Fibroblast of lung (primary cell): ENCODE data around the gene ANKS1B. TPM values are rescaled to one million over a fixed set of nuclear protein-coding genes. Genes with fewer than 3 reads are reported as not detected.

Source experiments
- DNase-seq, 2 donors: peaks; one replicate each; pipeline versions ENCODE4 v3.0.0 to v3.0.0-alpha.2; 2010; ENCODE audit warnings: low read depth in 2 of 2
- H2AFZ ChIP-seq: 2 replicates; pipeline ENCODE4 v1.5.1; 2012; ENCODE audit warnings: low read length, control low read depth, inconsistent platforms
- H3K27ac ChIP-seq: 2 replicates; pipeline ENCODE4 v1.5.1; 2011; ENCODE audit warnings: low read length, control low read depth; ENCODE audit not compliant: insufficient read depth
- H3K27me3 ChIP-seq: 2 replicates; pipeline ENCODE4 v1.5.1; 2011; ENCODE audit warnings: mild to moderate bottlenecking, low read length; ENCODE audit not compliant: control insufficient read depth, insufficient read depth
- H3K36me3 ChIP-seq: 2 replicates; pipeline ENCODE4 v1.5.1; 2011; ENCODE audit warnings: low read length; ENCODE audit not compliant: control insufficient read depth, insufficient read depth
- H3K4me1 ChIP-seq: 2 replicates; pipeline ENCODE4 v1.5.1; 2011; ENCODE audit warnings: low read length; ENCODE audit not compliant: control insufficient read depth, insufficient read depth; ENCODE audit errors: extremely low read depth
- H3K4me2 ChIP-seq: 2 replicates; pipeline ENCODE4 v1.5.1; 2011; ENCODE audit warnings: low read length, control low read depth; ENCODE audit not compliant: insufficient read depth; ENCODE audit errors: extremely low read depth
- H3K4me3 ChIP-seq, 4 experiments: fragments of 200-600 bp in 1 of 4; sonication (generic) in 1 of 4; replicated peaks in 1 of 4; 2 replicates each; pipeline ENCODE4 v1.5.1; 2011 to 2016; ENCODE audit warnings: low read length in 4 of 4, low read depth in 3 of 4, mild to moderate bottlenecking in 3 of 4, control low read depth in 2 of 4, inconsistent platforms in 1 of 4, mixed read lengths in 1 of 4; ENCODE audit not compliant: insufficient read depth in 1 of 4; ENCODE audit errors: control extremely low read depth in 1 of 4
- H3K79me2 ChIP-seq: 2 replicates; pipeline ENCODE4 v1.5.1; 2012; ENCODE audit warnings: mild to moderate bottlenecking, low read length, inconsistent platforms; ENCODE audit not compliant: control insufficient read depth, insufficient read depth
- H3K9ac ChIP-seq: 2 replicates; pipeline ENCODE4 v1.5.1; 2011; ENCODE audit warnings: mild to moderate bottlenecking, low read length, control low read depth; ENCODE audit not compliant: insufficient read depth
- H3K9me3 ChIP-seq: 2 replicates; pipeline ENCODE4 v1.5.1; 2012; ENCODE audit warnings: low read depth, low read length; ENCODE audit not compliant: control insufficient read depth, insufficient read depth
- H4K20me1 ChIP-seq: 2 replicates; pipeline ENCODE4 v1.5.1; 2011; ENCODE audit warnings: low read length; ENCODE audit not compliant: control insufficient read depth, insufficient read depth; ENCODE audit errors: extremely low read depth
- CTCF ChIP-seq, 2 donors: IDR thresholded peaks in 1 of 2; conservative IDR thresholded peaks in 1 of 2; 1 replicate in 1 of 2; 2 replicates in 1 of 2; pipeline ENCODE4 v1.5.1; 2011 to 2012; ENCODE audit warnings: low read length in 2 of 2, control low read depth in 1 of 2, inconsistent platforms in 1 of 2, low read depth in 1 of 2, mild to moderate bottlenecking in 1 of 2
- EZH2 ChIP-seq: IDR thresholded peaks from 2 replicates; pipeline ENCODE4 v1.5.1; 2012; ENCODE audit warnings: low read length, control low read depth, mild to moderate bottlenecking; ENCODE audit errors: missing control alignments
- polyA plus RNA-seq, 2 donors: library from polyadenylated mRNA; depleted of rRNA in 1 of 2; stranded (reverse) in 1 of 2; unstranded in 1 of 2; fragments of >200 nt; gene quantifications; 2 replicates each; pipeline ENCODE4 v1.2.1, GENCODE V29; 2011 to 2012; ENCODE audit warnings: missing spikeins in 1 of 2
- total RNA-seq: library from RNA; depleted of rRNA; stranded (reverse); fragments of >200 nt; gene quantifications from 2 replicates; pipeline ENCODE4 v1.2.1, GENCODE V29; 2014

ANKS1B gene
- total and polyA plus RNA-seq, 2 donors (not counting 1 experiment from before 2014, with no cell fraction given), result 0.11 to 0.83 TPM

- Histone ChIP-seq H4K20me1 (no peaks in the 10 kb centered on the region), H3K9me3 (no peaks in the 10 kb centered on the region), H3K36me3 (no peaks in the 10 kb centered on the region), H3K27ac (no peak overlapping the region), H3K4me3 (no peak overlapping the region), H3K4me2 (no peak overlapping the region), H3K27me3 (no peaks in the 10 kb centered on the region), H2AFZ (no peak overlapping the region), H3K4me1 (no peaks in the 10 kb centered on the region), H3K9ac (no peak overlapping the region), H3K79me2 (no peaks in the 10 kb centered on the region)
- TF ChIP-seq CTCF (conservative IDR thresholded peaks at IDR 0.05 in 1 of 2, IDR thresholded peaks at IDR 0.05 in 1 of 2; ENCODE audit: low read depth in 1 of 2, low read length in 2 of 2), result no peak
- DNase-seq, result peak in 1 of 2 donors; percentile 9
Measured at GRCh38 chr12:99454539-99455172, 530.1 kb downstream of the ANKS1B start.

GRCh38 chr12:99453836-99454538 lies 530.7 kb downstream of the ANKS1B start:
- TF ChIP-seq CTCF (conservative IDR thresholded peaks at IDR 0.05 in 1 of 2, IDR thresholded peaks at IDR 0.05 in 1 of 2; ENCODE audit: low read depth in 1 of 2, low read length in 2 of 2) (no peak), EZH2 (no peak)
- no peak overlapping the region for H3K4me2 ChIP-seq
- no peaks in the 10 kb centered on the region for H3K36me3 ChIP-seq
- no peaks in the 10 kb centered on the region for H3K79me2 ChIP-seq
- H3K27me3 ChIP-seq, result no peaks in the 10 kb centered on the region
- no peak overlapping the region for H2AFZ ChIP-seq
- DNase-seq, result peak in 1 of 2 donors; percentile 40
- H3K9ac ChIP-seq, result no peak overlapping the region
- H4K20me1 ChIP-seq, result no peaks in the 10 kb centered on the region
- no peaks in the 10 kb centered on the region for H3K4me1 ChIP-seq
- H3K4me3 ChIP-seq, result no peak overlapping the region
- H3K27ac ChIP-seq, result no peak overlapping the region
- no peaks in the 10 kb centered on the region for H3K9me3 ChIP-seq

- no peaks in the 10 kb centered on the region for H3K36me3 ChIP-seq
- TF ChIP-seq CTCF (conservative IDR thresholded peaks at IDR 0.05 in 1 of 2, IDR thresholded peaks at IDR 0.05 in 1 of 2; ENCODE audit: low read depth in 1 of 2, low read length in 2 of 2), result no peak
- TF ChIP-seq EZH2, result no peak
- peak in 1 of 2 donors; percentile 45 for DNase-seq
- no peaks in the 10 kb centered on the region for H3K4me1 ChIP-seq
- H3K4me3 ChIP-seq, result no peak overlapping the region
- no peaks in the 10 kb centered on the region for H3K27me3 ChIP-seq
- H3K9ac ChIP-seq, result no peak overlapping the region
- no peak overlapping the region for H3K27ac ChIP-seq
- H3K9me3 ChIP-seq, result no peaks in the 10 kb centered on the region
- H2AFZ ChIP-seq, result no peak overlapping the region
- H4K20me1 ChIP-seq, result no peaks in the 10 kb centered on the region
- no peaks in the 10 kb centered on the region for H3K79me2 ChIP-seq
- no peak overlapping the region for H3K4me2 ChIP-seq
Measured at GRCh38 chr12:99450036-99450630, 534.6 kb downstream of the ANKS1B start.
